Gastroesophageal sphincter (tissue), 4 donors: ENCODE measurements around the gene NEU3. TPM values are rescaled to one million over a fixed set of nuclear protein-coding genes. Genes with fewer than 3 reads are reported as not detected.
A peak's percentile ranks its signal among the peaks of the same experiment; 100 is the strongest.

Experiments
- ATAC-seq: fragments of 150-250 bp; one replicate; pipeline ENCODE4 v1.9.1; 2016; ENCODE audit warnings: mild to moderate bottlenecking, moderate library complexity
- H3K27ac ChIP-seq, 4 donors: fragments of 200-600 bp; sonication (generic) in 3 of 4; 1 replicate in 3 of 4; 2 replicates in 1 of 4; pipeline ENCODE4 v1.5.1; 2016 to 2019
- H3K27me3 ChIP-seq: fragments of 200-600 bp; sonication (generic); one replicate; pipeline ENCODE4 v1.5.1; 2019
- H3K36me3 ChIP-seq, 2 donors: fragments of 200-600 bp; sonication (generic); one replicate each; pipeline ENCODE4 v1.5.1; 2019; ENCODE audit warnings: control low read depth in 1 of 2
- H3K4me1 ChIP-seq, 3 donors: fragments of 200-600 bp; sonication (generic); 1 replicate in 2 of 3; 2 replicates in 1 of 3; pipeline ENCODE4 v1.5.1; 2016 to 2019; ENCODE audit warnings: control low read depth in 2 of 3
- H3K4me3 ChIP-seq, 2 donors: fragments of 200-600 bp; sonication (generic); one replicate each; pipeline ENCODE4 v1.5.1; 2019; ENCODE audit warnings: mild to moderate bottlenecking in 1 of 2, moderate library complexity in 1 of 2
- H3K9me3 ChIP-seq, 3 donors: fragments of 200-600 bp; sonication (generic); one replicate each; pipeline ENCODE4 v1.5.1; 2017 to 2019; ENCODE audit warnings: control low read depth in 2 of 3
- CTCF ChIP-seq, 4 experiments: fragments of 200-600 bp in 2 of 4; fragments of 450-650 bp in 2 of 4; sonication (generic) in 1 of 4; IDR thresholded peaks; one replicate each; pipeline ENCODE4 v1.5.1; 2017 to 2019; ENCODE audit warnings: antibody characterized with exemption in 4 of 4, mild to moderate bottlenecking in 2 of 4, moderate library complexity in 2 of 4
- EP300 ChIP-seq: sonication (generic); formaldehyde crosslinking; IDR thresholded peaks from one replicate; pipeline ENCODE4 v1.6.1; 2017; ENCODE audit warnings: antibody characterized with exemption, mild to moderate bottlenecking
- POLR2A ChIP-seq, 2 donors: fragments of 450-650 bp; IDR thresholded peaks; one replicate each; pipeline ENCODE4 v1.6.1; 2017; ENCODE audit warnings: antibody characterized with exemption in 2 of 2, mild to moderate bottlenecking in 2 of 2, moderate library complexity in 1 of 2
- POLR2AphosphoS5 ChIP-seq: sonication (generic); formaldehyde crosslinking; IDR thresholded peaks from one replicate; pipeline ENCODE4 v1.6.1; 2017; ENCODE audit warnings: antibody characterized with exemption
- WGBS, 2 donors: methylation state at CpG; one replicate each; pipeline ENCODE4 v1.1.5; 2018; ENCODE audit warnings: low coverage in 1 of 2; 5-methylcytosine and 5-hydroxymethylcytosine counted together
- total RNA-seq, 4 donors: library from RNA; depleted of rRNA; stranded (reverse); fragments of >200 nt; gene quantifications; one replicate each; pipeline ENCODE4 v1.1.0, GENCODE V29; 2016

Gene NEU3
- total RNA-seq, 4 donors from 2014 or later: 4.1 to 7.5 (median 6.0) TPM

GRCh38 chr11:74952752-74953151 is 36.0 kb upstream of the NEU3 start:
- Histone ChIP-seq H3K27ac (no peak overlapping the region), H3K4me3 (no peak overlapping the region), H3K9me3 (no peaks in the 10 kb centered on the region), H3K27me3 (no peaks in the 10 kb centered on the region), H3K4me1 (peaks cover 2 to 65% (median 20%) of the 10 kb centered on the region in 3 donors), H3K36me3 (peaks cover 0 to 3% of the 10 kb centered on the region in 2 donors)
- WGBS, 2 donors: 70 to 75% methylated on average over 2 of the region's 2 CpGs
- no peak for TF ChIP-seq CTCF (IDR thresholded peaks at IDR 0.05)
- no peak for TF ChIP-seq POLR2AphosphoS5
- no peak for TF ChIP-seq POLR2A (IDR thresholded peaks at IDR 0.05)
- no peak for TF ChIP-seq EP300
- no peak for ATAC-seq

GRCh38 chr11:74953451-74953850 is 35.3 kb upstream of the NEU3 start:
- peaks cover 0 to 3% of the 10 kb centered on the region in 2 donors for H3K36me3 ChIP-seq
- no peak for ATAC-seq
- peaks cover 2 to 65% (median 20%) of the 10 kb centered on the region in 3 donors for H3K4me1 ChIP-seq
- H3K27me3 ChIP-seq: no peaks in the 10 kb centered on the region
- H3K9me3 ChIP-seq: no peaks in the 10 kb centered on the region
- 96 to 100% methylated on average over 5 of the region's 5 CpGs for WGBS, 2 donors
- no peak overlapping the region for H3K4me3 ChIP-seq
- no peak overlapping the region for H3K27ac ChIP-seq
- no peak for TF ChIP-seq EP300
- TF ChIP-seq CTCF (IDR thresholded peaks at IDR 0.05): no peak
- TF ChIP-seq POLR2AphosphoS5: no peak
- no peak for TF ChIP-seq POLR2A (IDR thresholded peaks at IDR 0.05)

- H3K27ac ChIP-seq: no peak overlapping the region
- WGBS, 2 donors: 88% methylated on average over 1 of the region's 1 CpG; no CpG with 5 or more reads in 1 of the 2 donors
- H3K27me3 ChIP-seq: no peaks in the 10 kb centered on the region
- no peak for ATAC-seq
- TF ChIP-seq EP300 (no peak), POLR2AphosphoS5 (no peak), CTCF (IDR thresholded peaks at IDR 0.05) (no peak), POLR2A (IDR thresholded peaks at IDR 0.05) (no peak)
- no peaks in the 10 kb centered on the region for H3K9me3 ChIP-seq
- H3K4me3 ChIP-seq: no peak overlapping the region
- peaks cover 0 to 3% of the 10 kb centered on the region in 2 donors for H3K36me3 ChIP-seq
- peaks cover 2 to 71% (median 20%) of the 10 kb centered on the region in 3 donors for H3K4me1 ChIP-seq
Observed at GRCh38 chr11:74954199-74954598, 34.5 kb upstream of the NEU3 start.

- H3K4me3 ChIP-seq: no peak overlapping the region
- H3K27me3 ChIP-seq: no peaks in the 10 kb centered on the region
- H3K4me1 ChIP-seq: peaks cover 2 to 75% (median 6%) of the 10 kb centered on the region in 3 donors
- peaks cover 0 to 7% of the 10 kb centered on the region in 2 donors for H3K36me3 ChIP-seq
- peak overlapping the region in 1 of 4 donors; percentile 1 for H3K27ac ChIP-seq
- WGBS, 2 donors: 45 to 52% methylated on average over 4 of the region's 4 CpGs
- H3K9me3 ChIP-seq: no peaks in the 10 kb centered on the region
- no peak for TF ChIP-seq POLR2AphosphoS5
- TF ChIP-seq POLR2A (IDR thresholded peaks at IDR 0.05): no peak
- TF ChIP-seq EP300: no peak
- TF ChIP-seq CTCF (IDR thresholded peaks at IDR 0.05): no peak
- no peak for ATAC-seq
Observed at GRCh38 chr11:74956397-74957015, 32.2 kb upstream of the NEU3 start.
